Measurements from ENCODE around the gene GABARAPL1.

The GABARAPL1 gene

GRCh38 chr12:10252201-10252600 is 39.5 kb downstream of the GABARAPL1 start:
- H3K4me3 ChIP-seq (ENCODE audit: control insufficient read depth, low read depth, low read length): no peak overlapping the region
- TF ChIP-seq CTCF (conservative IDR thresholded peaks at IDR 0.05; ENCODE audit: control insufficient read depth, insufficient read depth, low read depth, low read length): no peak
- no peak for DNase-seq (ENCODE audit: low read depth)

- no peak for TF ChIP-seq CTCF (conservative IDR thresholded peaks at IDR 0.05; ENCODE audit: control insufficient read depth, insufficient read depth, low read depth, low read length)
- no peak overlapping the region for H3K4me3 ChIP-seq (ENCODE audit: control insufficient read depth, low read depth, low read length)
- no peak for DNase-seq (ENCODE audit: low read depth)
Measured at GRCh38 chr12:10256064-10256463, 43.4 kb downstream of the GABARAPL1 start.

DNA sequence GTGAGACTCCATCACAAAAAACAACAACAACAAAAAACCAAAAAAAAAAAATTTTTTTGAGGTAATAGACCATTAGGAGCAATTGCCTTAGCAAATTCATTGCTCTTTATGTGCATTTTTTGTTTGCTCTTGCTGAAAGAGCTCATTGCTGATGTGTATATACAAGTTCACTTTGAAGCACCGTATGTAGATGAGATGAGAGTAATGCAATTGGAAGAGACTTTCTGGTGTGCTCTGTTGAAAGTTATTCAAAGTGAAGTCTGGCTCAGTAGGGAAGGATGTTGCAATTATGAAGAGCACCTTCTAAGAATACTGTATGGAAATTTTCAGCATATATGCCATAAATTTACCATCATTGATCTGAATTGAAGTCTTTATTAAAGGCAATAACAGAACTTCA is 48.2 kb downstream of the GABARAPL1 start:
- TF ChIP-seq CTCF (conservative IDR thresholded peaks at IDR 0.05; ENCODE audit: control insufficient read depth, insufficient read depth, low read depth, low read length): no peak
- no peak for DNase-seq (ENCODE audit: low read depth)
- no peak overlapping the region for H3K4me3 ChIP-seq (ENCODE audit: control insufficient read depth, low read depth, low read length)

DNA sequence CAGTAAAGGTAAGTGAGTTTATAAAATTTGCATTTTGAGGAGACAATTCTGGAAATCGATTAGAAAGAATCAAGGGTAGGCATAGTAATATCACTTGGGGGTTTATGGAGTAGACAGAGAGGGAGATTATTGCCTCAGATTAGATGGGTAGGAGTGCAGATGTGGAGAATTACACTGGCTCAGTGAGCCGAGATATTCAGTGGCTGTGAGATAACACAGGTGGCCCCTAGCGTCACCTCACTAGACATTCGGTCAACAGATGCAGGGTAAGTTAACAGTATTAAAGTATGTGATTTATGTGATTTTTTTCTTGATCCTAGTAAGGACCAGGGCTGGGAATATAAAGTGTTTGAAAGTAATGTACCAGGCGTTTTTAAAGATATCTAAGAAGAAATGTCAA is 55.4 kb downstream of the GABARAPL1 start:
- H3K4me3 ChIP-seq (ENCODE audit: control insufficient read depth, low read depth, low read length): no peak overlapping the region
- no peak for DNase-seq (ENCODE audit: low read depth)
- TF ChIP-seq CTCF (conservative IDR thresholded peaks at IDR 0.05; ENCODE audit: control insufficient read depth, insufficient read depth, low read depth, low read length): no peak

- no peak for TF ChIP-seq CTCF (conservative IDR thresholded peaks at IDR 0.05; ENCODE audit: control insufficient read depth, insufficient read depth, low read depth, low read length)
- H3K4me3 ChIP-seq (ENCODE audit: control insufficient read depth, low read depth, low read length): no peak overlapping the region
- DNase-seq (ENCODE audit: low read depth): no peak
Measured at GRCh38 chr12:10272467-10272866, 59.8 kb downstream of the GABARAPL1 start.
